ENCODE results near the gene ZNF521. TPM values are rescaled to one million over a fixed set of nuclear protein-coding genes. Genes with fewer than 3 reads are reported as not detected.

The ZNF521 gene
- total and polyA plus RNA-seq, 9 donors: 24.3 to 51.3 (median 44.1) TPM

DNA sequence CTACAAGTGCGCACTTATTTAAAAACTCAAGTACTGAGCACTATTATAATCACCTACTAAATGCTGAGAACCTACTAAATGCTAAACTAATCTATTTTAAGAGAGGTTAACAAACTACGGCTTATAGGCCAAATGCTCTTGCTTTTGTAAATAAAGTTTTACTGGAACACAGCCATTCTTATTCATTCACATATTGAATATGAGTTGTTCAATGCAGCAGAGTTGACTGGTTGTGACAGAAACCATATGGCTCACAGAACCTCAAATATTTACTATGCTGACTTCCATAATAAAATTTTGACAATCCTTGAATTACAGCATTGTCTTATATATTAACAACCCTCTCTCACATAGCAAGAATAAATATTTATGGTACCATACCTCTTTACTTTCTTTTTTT, 103.2 kb downstream of the ZNF521 start:
- intact Hi-C loops (cut with DNase I): no loop called here
- WGBS, 3 donors: 87 to 90% (median 88%) methylated on average over 2 of the region's 2 CpGs
- no peak overlapping the region for H3K27ac ChIP-seq
- TF ChIP-seq EP300 (IDR thresholded peaks at IDR 0.05) (no peak), POLR2A (IDR thresholded peaks at IDR 0.05) (no peak)
- TF ChIP-seq, protein P1, sequence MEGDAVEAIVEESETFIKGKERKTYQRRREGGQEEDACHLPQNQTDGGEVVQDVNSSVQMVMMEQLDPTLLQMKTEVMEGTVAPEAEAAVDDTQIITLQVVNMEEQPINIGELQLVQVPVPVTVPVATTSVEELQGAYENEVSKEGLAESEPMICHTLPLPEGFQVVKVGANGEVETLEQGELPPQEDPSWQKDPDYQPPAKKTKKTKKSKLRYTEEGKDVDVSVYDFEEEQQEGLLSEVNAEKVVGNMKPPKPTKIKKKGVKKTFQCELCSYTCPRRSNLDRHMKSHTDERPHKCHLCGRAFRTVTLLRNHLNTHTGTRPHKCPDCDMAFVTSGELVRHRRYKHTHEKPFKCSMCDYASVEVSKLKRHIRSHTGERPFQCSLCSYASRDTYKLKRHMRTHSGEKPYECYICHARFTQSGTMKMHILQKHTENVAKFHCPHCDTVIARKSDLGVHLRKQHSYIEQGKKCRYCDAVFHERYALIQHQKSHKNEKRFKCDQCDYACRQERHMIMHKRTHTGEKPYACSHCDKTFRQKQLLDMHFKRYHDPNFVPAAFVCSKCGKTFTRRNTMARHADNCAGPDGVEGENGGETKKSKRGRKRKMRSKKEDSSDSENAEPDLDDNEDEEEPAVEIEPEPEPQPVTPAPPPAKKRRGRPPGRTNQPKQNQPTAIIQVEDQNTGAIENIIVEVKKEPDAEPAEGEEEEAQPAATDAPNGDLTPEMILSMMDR (IDR thresholded peaks at IDR 0.05): no peak
- H3K4me1 ChIP-seq (ENCODE audit: insufficient read depth): no peaks in the 10 kb centered on the region
- H3K9me3 ChIP-seq: no peaks in the 10 kb centered on the region
- no peaks in the 10 kb centered on the region for H3K36me3 ChIP-seq
- DNase-seq: no peak
- H3K4me3 ChIP-seq: no peak overlapping the region
- H3K27me3 ChIP-seq: no peaks in the 10 kb centered on the region

DNA sequence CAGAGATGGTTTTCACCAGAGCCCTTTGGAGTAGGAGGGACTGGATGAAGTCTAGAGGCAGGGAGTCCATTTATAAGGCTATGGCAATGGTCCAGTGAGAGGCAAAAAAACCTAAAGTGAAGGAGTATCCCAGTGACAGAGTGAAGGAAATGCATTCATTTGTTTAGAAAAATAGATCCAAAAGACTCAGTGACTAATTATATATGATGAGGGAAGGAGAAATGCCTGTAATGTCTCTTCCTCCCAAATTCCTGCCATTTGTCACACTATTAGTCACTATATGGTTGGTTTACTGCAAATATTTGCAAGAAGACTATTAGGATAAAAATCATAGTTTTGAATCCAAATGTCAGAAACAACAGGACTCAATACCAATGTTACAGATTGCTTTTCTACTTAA, 104.2 kb downstream of the ZNF521 start:
- Histone ChIP-seq H3K36me3 (no peaks in the 10 kb centered on the region), H3K27me3 (no peaks in the 10 kb centered on the region), H3K4me3 (no peak overlapping the region), H3K9me3 (no peaks in the 10 kb centered on the region), H3K4me1 (ENCODE audit: insufficient read depth) (no peaks in the 10 kb centered on the region), H3K27ac (no peak overlapping the region)
- no peak for DNase-seq
- intact Hi-C loops (cut with DNase I): no loop called here
- TF ChIP-seq, protein P1 (IDR thresholded peaks at IDR 0.05): no peak
- TF ChIP-seq POLR2A (IDR thresholded peaks at IDR 0.05): no peak
- TF ChIP-seq EP300 (IDR thresholded peaks at IDR 0.05): no peak

DNA sequence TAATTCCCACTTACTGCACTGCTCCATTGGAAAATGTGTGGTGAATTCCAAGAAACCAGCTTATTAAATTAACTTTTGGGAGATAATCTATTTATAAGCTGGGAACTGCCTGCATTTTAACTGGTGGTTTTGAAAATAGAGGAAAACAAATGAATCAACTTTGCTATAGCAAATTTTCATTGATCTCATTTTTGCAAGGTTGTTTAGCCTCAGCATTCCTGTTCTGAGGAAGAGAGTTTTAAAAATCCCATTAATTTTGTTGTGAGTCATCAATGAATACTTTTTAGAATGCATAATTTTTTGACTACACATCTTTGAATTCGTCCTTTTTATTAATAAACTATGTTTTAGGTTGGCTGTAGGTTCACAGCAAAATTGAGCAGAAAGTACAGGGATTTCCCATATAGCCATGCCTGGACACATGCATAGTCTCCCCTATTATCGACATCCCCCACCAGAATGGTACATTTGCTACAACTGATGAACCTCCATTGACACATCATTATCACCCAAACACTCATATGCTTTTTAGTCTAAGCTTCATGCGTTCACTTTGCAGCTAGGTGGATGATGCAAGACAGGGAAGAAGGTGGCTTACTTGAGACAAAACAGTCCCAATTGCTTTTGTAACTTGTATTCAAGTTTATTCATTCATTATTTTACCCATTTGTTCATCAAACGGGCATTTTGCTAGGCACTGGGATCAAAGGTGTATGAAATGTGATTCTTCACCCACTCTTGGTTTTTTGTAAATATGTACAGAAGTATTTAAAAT, 106.9 kb downstream of the ZNF521 start:
- no peaks in the 10 kb centered on the region for H3K9me3 ChIP-seq
- 85 to 87% (median 86%) methylated on average over 4 of the region's 4 CpGs for WGBS, 3 donors
- no peak overlapping the region for H3K27ac ChIP-seq
- H3K4me1 ChIP-seq (ENCODE audit: insufficient read depth): no peaks in the 10 kb centered on the region
- H3K36me3 ChIP-seq: no peaks in the 10 kb centered on the region
- intact Hi-C loops (cut with DNase I): no loop called here
- no peak for TF ChIP-seq EP300 (IDR thresholded peaks at IDR 0.05)
- TF ChIP-seq, protein P1 (IDR thresholded peaks at IDR 0.05): no peak
- TF ChIP-seq POLR2A (IDR thresholded peaks at IDR 0.05): no peak
- H3K27me3 ChIP-seq: no peaks in the 10 kb centered on the region
- DNase-seq: no peak
- H3K4me3 ChIP-seq: no peak overlapping the region

DNA sequence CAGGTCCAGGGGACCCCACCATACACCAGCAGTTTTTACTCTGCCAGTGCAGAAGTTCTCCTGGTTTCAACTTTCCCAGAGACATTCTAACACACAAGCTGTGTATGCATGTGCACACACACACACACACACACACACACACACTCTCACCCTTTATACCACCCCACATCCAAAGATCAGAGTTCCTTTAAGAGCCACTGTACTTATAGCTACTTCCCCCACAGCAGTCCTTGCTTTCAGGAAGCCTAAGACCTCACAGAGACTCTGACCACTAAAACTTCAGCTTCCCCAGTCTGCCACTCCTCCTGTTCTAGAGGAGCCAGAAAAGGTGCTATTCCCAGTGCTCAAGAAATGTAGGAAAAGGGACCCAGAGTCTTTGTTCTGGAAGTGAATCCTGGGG, 107.8 kb downstream of the ZNF521 start:
- DNase-seq: no peak
- TF ChIP-seq POLR2A (IDR thresholded peaks at IDR 0.05) (no peak), EP300 (IDR thresholded peaks at IDR 0.05) (no peak)
- TF ChIP-seq, protein P1 (IDR thresholded peaks at IDR 0.05): no peak
- Histone ChIP-seq H3K36me3 (no peaks in the 10 kb centered on the region), H3K9me3 (no peaks in the 10 kb centered on the region), H3K4me1 (ENCODE audit: insufficient read depth) (peaks cover 3% of the 10 kb centered on the region), H3K4me3 (no peak overlapping the region), H3K27ac (no peak overlapping the region), H3K27me3 (no peaks in the 10 kb centered on the region)
- intact Hi-C loops (cut with DNase I): no loop called here
